ENCODE measurements around the gene TCTN1. TPM values are rescaled to one million over a fixed set of nuclear protein-coding genes. Genes with fewer than 3 reads are reported as not detected.

Gene TCTN1
- total RNA-seq, 1 experiment from 2014 or later, result 27.0 TPM

- ChIA-PET POLR2A (no interaction called here), CTCF (no interaction called here), RAD21 (ENCODE audit: low non-redundant PET in 1 of 2, low total read pairs in 2 of 2, uncharacterized antibody in 2 of 2, unreplicated experiment in 2 of 2) (no interaction called here)
- Histone ChIP-seq H4K20me1 (ENCODE audit: insufficient read depth) (no peaks in the 10 kb centered on the region), H3K9ac (ENCODE audit: low read length) (no peak overlapping the region), H2AFZ (ENCODE audit: low read depth, low read length, poor library complexity, severe bottlenecking) (no peak overlapping the region), H3K9me2 (ENCODE audit: insufficient read depth) (no peaks in the 10 kb centered on the region), H3K4me3 (replicated peaks in 1 of 2; ENCODE audit: low read depth in 1 of 2, low read length in 2 of 2) (no peak overlapping the region), H3K79me2 (ENCODE audit: insufficient read depth, low read length) (no peaks in the 10 kb centered on the region), H3K4me2 (ENCODE audit: low read length) (no peak overlapping the region), H3K27ac (ENCODE audit: low read depth, low read length) (no peak overlapping the region), H3K4me1 (ENCODE audit: control insufficient read depth in 1 of 2, insufficient read depth in 2 of 2, low read length in 2 of 2) (peaks cover 0 to 10% of the 10 kb centered on the region in 2 experiments; a peak in 2 of 4 replicates), H3K27me3 (ENCODE audit: insufficient read depth, low read length) (no peaks in the 10 kb centered on the region), H3K36me3 (ENCODE audit: control insufficient read depth in 1 of 2, insufficient read depth in 2 of 2, low read length in 2 of 2) (no peaks in the 10 kb centered on the region; a peak in 1 of 4 replicates), H3K9me3 (ENCODE audit: control insufficient read depth in 1 of 2, insufficient read depth in 1 of 2, low read depth in 1 of 2, low read length in 2 of 2) (no peaks in the 10 kb centered on the region)
- TF ChIP-seq SRF (IDR thresholded peaks at IDR 0.05; ENCODE audit: low read depth) (no peak), TCF7L2 (IDR thresholded peaks at IDR 0.05; ENCODE audit: borderline replicate concordance, extremely low read depth, insufficient read depth, insufficient read length) (no peak), POLR2AphosphoS5 (IDR thresholded peaks at IDR 0.05; ENCODE audit: low read depth, low read length) (no peak), EZH2 (IDR thresholded peaks at IDR 0.05) (no peak), RAD21 (IDR thresholded peaks at IDR 0.05; ENCODE audit: low read depth) (no peak), EZH2phosphoT487 (IDR thresholded peaks at IDR 0.05; ENCODE audit: borderline replicate concordance) (no peak), MAX (IDR thresholded peaks at IDR 0.05) (no peak), SP1 (IDR thresholded peaks at IDR 0.05; ENCODE audit: low read depth) (no peak), YY1 (IDR thresholded peaks at IDR 0.05; ENCODE audit: extremely low read depth, insufficient replicate concordance, low read depth, low read length) (no peak)
- TF ChIP-seq, protein P1, sequence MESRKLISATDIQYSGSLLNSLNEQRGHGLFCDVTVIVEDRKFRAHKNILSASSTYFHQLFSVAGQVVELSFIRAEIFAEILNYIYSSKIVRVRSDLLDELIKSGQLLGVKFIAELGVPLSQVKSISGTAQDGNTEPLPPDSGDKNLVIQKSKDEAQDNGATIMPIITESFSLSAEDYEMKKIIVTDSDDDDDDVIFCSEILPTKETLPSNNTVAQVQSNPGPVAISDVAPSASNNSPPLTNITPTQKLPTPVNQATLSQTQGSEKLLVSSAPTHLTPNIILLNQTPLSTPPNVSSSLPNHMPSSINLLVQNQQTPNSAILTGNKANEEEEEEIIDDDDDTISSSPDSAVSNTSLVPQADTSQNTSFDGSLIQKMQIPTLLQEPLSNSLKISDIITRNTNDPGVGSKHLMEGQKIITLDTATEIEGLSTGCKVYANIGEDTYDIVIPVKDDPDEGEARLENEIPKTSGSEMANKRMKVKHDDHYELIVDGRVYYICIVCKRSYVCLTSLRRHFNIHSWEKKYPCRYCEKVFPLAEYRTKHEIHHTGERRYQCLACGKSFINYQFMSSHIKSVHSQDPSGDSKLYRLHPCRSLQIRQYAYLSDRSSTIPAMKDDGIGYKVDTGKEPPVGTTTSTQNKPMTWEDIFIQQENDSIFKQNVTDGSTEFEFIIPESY (IDR thresholded peaks at IDR 0.05; ENCODE audit: extremely low read depth, insufficient replicate concordance, low read length), result no peak
- DNase-seq (ENCODE audit: low read depth, low spot score) (no peak), ATAC-seq (no peak)
- intact Hi-C loops (cut with micrococcal nuclease), result no loop called here
- no TSS peak for BruUV-seq (replicated peaks)
These were observed 24.0 kb downstream of the TCTN1 start for GRCh38 chr12:110637869-110638441.

All from HCT116 (cell line).